GM18505 (cell line): Measurements from ENCODE around the gene RAB6A.
"Not testable (repeated sequence)": the region's sequence is repeated elsewhere in the genome, so short reads cannot be mapped to it uniquely, and the experiment has no call there.

Source experiments
- ATAC-seq: cut with Tn5 transposase; IDR thresholded peaks from one replicate; pipeline ENCODE4 v1.9.1; 2021; ENCODE audit not compliant: unreplicated experiment
- POLR2A ChIP-seq: IDR thresholded peaks from 4 replicates; pipeline ENCODE4 v1.6.1; 2011; ENCODE audit warnings: borderline replicate concordance; ENCODE audit not compliant: insufficient read depth, insufficient read length; ENCODE audit errors: extremely low read depth

The RAB6A gene

DNA sequence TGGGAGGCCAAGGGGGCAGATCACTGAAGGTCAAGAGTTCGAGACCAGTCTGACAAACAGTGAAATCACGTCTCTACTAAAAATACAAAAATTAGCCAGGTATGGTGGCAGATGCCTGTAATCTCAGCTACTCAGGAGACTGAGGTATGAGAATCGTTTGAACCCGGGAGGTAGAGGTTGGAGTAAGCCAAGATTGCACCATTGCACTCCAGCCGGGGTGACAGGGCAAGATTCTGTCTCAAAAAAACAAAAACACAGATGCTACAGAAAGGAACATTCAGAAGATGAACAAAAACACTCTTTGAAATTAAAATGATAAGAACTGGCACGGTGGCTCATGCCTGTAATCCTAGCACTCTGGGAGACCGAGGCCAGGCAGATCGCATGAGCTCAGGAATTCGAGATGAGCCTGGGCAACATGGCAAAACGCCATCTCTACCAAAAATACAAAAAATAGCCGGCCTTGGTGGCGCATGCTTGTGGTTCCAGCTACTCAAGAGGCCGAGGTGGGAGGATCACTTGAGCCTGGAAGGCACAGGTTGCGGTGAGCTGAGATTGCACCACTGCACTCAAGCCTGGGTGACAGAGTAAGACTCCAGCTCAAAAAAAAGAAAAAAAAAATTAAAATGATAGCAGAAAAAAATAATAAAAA, 8.5 kb downstream of the RAB6A start:
- TF ChIP-seq POLR2A = no peak
- ATAC-seq = no peak

DNA sequence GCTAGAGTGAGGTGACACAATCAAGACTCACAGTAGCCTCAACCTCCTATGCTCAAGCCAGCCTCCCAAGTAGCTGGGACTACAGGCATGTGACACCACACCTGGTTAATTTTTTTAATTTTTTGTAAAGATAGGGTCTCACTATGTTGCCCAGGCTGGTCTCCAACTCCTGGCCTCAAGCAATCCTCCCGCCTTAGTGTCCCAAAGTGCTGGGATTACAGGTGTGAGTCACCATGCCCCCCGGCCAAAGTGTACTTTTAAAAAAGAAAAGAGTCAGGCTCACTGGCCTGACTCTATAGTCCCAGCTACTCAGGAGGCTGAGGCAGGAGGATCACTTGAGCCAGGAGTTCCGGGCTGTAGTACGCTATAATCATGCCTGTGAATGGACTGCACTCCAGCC, 10.0 kb downstream of the RAB6A start:
- not testable (repeated sequence) for ATAC-seq

DNA sequence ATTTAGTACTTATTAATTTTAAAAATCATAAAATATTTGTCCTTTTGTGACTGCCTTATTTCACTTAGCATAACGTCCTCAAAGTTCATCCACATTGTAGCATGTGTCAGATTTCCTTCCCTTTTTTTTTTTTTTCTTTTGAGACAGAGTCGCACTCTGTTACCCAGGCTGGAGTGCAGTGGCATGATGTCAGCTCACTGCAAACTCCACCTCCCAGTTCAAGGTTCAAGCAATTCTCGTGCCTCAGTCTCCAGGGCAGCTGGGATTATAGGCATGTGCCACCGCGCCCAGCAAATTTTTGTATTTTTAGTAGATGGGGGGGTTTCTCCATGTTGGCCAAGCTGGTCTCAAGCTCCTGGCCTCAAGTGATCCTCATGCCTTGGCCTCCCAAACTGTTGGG, 10.6 kb downstream of the RAB6A start:
- no peak for TF ChIP-seq POLR2A
- no peak for ATAC-seq

DNA sequence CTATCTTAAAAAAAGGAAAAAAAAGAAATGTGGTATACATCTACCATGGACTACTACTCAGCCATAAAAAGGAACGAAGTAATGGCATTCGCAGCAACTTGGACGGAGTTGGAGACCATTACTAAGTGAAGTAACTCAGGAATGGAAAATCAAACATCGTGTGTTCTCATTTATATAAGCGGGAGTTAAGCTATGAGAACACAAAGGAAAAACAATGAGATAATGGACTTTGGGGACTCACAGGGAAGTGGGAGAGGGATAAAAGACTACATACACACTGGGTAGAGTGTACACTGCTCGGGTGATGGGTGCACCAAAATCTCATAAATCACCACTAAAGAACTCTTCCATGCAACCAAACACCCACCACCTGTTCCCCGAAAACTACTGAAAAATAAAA, 11.8 kb downstream of the RAB6A start:
- no peak for ATAC-seq
- TF ChIP-seq POLR2A = no peak

DNA sequence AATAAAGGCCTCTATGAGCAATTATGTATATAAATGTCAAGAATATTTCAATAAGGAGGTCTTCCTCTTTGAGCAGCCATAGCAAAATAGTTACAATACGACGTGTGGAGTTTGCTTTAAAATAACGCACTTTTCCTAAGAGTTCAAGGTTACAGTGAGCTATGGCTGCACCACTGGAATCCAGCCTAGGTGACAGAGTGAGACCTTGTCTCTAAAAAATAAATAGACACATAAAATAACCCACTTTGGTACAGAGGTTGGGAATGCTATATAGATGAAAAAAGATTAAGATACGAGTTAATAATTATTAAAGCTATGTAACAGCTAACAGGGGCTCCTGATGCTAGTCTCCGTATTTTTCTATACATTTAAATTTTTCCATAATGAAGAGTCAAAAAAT, 12.6 kb downstream of the RAB6A start:
- no peak for TF ChIP-seq POLR2A
- ATAC-seq = no peak

DNA sequence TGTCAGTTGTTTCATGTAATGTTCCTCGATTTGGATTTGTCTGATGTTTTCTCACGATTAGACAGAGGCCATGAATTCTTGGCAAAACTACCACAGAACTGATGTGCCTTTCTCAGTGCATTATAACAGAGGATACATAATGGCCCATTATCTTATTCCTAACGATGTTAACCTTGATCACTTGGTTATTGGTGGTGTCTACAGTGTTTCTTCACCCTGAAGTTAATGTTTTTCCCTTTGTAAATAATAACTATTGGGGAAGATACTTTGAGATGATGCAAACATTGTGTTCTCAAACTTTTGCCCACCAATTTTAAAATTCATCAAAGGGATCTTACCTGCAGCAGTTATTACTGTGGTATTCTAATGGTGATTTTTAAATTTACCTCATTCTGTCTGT, 13.1 kb downstream of the RAB6A start:
- no peak for ATAC-seq
- no peak for TF ChIP-seq POLR2A

DNA sequence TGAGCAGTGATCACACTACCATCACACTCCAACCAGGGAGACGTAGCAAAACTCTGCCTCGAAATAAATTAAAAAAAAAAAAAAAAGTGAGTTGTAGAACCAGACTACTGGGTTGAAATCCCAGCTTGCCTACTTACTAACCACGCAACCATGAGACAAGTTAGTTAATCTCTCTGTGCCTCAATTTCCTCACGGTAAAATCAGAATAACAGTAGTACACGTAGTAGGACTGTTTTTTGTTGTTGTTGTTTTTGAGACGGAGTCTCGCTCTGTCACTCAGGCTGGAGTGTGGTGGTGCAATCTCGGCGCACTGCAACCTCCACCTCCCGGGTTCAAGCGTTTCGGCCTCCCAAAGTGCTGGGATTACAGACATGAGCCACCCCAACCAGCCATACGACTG, 14.2 kb downstream of the RAB6A start:
- no peak for TF ChIP-seq POLR2A
- no peak for ATAC-seq

DNA sequence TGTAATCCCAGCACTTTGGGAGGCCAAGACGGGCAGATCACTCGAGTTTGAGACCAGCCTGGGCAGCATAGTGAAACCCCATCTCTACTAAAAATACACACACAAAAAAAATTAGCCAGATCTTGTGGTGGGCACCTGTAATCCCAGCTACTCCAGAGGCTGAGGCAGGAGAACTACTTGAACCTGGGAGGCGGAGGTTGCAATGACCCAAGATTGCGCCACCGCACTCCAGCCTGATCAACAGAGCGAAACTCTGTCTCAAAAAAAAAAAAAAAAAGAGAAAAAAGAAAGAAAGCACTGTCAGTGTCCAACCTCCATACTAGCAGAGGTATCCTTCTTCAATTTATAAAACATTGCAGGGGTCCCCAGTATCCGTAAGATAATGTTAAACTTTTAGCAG, 17.8 kb downstream of the RAB6A start:
- no peak for TF ChIP-seq POLR2A
- no peak for ATAC-seq

DNA sequence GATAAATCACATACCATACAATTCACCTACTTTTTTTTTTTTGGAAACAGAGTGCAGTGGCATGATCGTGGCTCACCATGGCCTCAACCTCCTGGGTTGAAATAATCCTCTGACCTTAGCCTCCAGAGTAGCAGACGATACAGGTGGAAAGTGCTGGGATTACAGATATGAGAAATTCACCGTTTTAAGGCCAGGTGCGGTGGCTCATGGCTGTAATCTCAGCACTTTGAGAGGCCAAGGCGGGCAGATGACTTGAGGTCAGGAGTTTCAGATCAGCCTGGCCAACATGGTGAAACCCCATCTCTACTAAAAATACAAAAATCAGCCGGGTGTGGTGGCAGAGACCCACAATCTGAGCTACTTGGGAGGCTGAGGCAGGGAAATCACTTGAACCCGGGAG, 24.9 kb downstream of the RAB6A start:
- not testable (repeated sequence) for ATAC-seq

DNA sequence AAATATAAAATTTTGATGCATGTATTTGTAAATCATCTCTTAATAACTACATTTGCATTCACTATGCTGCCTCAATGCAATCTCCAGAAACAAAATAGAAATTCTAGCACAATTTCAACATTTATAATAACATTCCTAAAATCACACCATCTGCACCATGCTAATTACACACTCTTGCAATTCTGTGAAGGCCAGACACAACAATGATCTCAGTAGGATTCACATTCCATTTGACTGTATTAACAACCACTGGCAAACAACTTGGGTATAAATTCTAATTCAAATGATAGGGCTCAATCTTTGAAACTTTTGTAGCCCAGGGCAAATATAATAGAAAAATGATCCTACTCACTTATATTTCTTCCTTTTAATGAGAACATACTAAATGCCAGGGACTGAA, 25.9 kb downstream of the RAB6A start:
- no peak for ATAC-seq
- TF ChIP-seq POLR2A = no peak

DNA sequence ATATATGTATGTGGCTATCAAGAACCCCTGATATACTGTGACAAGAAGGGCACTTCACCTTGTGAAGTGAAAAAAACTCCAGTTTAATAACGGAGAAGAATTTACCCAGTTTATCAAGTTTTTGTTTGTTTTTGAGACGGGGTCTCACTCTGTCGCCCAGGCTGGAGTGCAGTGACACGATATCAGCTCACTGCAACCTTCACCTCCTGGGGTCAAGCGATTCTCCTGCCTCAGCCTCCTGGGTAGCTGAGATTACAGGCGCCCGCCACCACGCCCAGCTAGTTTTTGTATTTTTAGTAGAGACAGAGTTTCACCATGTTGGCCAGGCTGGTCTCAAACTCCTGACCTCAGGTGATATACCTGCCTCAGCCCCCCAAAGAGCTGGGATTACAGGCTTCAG, 26.9 kb downstream of the RAB6A start:
- ATAC-seq = not testable (repeated sequence)

DNA sequence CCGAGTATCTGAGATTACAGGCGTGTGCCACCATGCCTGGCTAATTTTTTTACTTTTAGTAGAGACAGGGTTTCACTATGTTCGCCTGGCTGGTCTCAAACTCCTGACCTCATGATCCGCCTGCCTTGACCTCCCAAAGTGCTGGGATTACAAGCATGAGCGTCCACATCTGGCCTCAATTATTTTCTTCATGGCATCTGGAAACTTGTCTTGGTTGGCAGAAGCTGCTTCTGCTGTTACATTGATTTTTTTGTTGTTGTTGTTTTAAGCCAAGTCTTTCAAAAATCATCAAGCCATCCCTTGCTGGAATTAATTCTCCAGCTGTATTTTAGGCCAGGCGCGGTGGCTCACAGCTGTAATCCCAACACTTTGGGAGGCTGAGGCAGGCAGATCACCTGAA, 27.9 kb downstream of the RAB6A start:
- not testable (repeated sequence) for ATAC-seq

DNA sequence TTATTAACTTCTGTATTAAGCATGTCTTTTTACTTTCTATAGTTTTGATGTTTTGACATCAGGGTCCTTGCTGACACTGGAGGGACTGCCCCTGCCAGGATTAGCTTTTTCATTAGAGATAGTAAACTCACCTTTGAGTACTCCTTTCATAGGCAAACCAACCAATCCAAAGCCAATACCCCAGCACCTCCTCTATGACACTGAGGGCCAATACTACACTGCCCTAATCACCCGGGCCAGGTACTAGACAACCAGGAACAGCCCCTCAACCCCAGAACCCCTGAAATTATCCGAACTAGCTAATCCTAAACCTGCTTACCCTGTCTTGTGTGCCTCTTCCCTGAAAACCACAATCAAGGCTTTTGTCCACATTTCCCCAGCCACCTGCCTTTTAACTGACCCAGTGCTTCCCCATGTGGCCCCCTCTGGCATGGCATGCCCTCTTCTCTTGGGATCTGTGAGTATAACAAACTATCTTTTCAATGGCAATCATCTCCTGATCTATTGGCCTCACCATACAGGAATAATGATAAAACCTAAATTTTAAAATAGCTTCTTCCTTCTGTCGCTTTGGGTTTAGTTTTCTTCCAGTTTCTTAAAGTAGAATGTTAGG, 31.2 kb downstream of the RAB6A start:
- ATAC-seq = no peak
- TF ChIP-seq POLR2A = no peak

DNA sequence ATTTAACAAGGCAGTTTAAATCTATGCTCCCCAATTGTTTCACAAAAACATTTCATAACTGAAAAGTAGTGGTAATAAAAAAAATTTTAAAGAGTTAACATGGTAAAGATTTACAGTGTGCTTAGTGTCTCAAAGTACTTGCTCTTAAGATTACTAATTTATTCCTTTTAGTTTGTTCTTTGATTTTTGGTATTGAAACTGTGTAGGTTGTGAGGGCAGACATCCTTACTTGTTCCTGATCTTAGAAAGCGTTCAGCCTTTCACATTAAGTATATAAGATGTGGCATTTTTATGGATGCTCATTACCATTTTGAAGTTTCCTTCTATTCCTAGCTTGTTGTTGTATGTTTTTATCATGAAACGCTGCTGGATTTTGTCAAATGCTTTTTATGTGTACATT, 32.9 kb downstream of the RAB6A start:
- no peak for TF ChIP-seq POLR2A
- no peak for ATAC-seq

DNA sequence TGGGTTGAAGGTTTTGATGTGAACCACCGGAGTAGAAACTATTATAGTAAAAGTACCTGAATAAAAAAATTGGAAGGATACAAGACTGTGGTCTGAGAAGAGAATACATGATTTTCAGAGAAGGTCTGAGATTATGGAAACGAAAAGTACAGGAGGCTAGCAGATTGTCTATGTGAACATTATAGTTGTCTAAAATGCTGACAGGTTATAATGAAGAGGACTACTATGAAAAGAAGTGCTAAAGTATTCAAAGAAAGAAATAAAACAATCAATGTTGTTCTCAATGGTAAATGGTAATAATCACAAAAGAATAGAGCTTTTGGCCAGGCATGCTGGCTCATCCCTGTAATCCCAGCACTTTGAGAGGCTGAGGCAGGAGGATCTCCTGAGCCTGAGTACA, 34.0 kb downstream of the RAB6A start:
- ATAC-seq = no peak
- TF ChIP-seq POLR2A = no peak
